GM12872 (cell line): ENCODE results near the gene PPP2R5E.

Source experiments
- TF ChIP-seq, protein P1 (sequence below): IDR thresholded peaks from 3 replicates; pipeline ENCODE4 v1.5.1; 2011; ENCODE audit warnings: low read depth, mild to moderate bottlenecking, low read length, moderate library complexity; ENCODE audit not compliant: insufficient read depth

The PPP2R5E gene

DNA sequence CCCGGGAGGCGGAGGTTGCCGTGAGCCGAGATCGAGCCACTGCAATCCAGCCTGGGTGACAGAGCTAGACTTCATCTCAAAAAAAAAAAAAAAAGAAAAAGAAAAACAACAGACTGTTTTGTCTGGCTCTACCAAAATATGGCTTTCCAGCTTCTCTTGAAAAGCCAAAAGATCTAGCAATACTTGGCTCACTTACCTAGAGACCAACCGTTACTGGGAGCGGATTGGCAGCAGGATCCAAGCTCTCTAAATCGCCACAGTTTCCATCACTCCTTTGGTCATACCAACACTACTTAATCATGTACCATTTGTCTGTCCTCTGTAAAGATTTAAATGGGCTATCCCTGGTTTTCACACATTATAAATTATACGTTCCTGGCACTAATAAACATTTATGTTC, 136.8 kb downstream of the PPP2R5E start:
- TF ChIP-seq, protein P1, sequence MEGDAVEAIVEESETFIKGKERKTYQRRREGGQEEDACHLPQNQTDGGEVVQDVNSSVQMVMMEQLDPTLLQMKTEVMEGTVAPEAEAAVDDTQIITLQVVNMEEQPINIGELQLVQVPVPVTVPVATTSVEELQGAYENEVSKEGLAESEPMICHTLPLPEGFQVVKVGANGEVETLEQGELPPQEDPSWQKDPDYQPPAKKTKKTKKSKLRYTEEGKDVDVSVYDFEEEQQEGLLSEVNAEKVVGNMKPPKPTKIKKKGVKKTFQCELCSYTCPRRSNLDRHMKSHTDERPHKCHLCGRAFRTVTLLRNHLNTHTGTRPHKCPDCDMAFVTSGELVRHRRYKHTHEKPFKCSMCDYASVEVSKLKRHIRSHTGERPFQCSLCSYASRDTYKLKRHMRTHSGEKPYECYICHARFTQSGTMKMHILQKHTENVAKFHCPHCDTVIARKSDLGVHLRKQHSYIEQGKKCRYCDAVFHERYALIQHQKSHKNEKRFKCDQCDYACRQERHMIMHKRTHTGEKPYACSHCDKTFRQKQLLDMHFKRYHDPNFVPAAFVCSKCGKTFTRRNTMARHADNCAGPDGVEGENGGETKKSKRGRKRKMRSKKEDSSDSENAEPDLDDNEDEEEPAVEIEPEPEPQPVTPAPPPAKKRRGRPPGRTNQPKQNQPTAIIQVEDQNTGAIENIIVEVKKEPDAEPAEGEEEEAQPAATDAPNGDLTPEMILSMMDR: no peak

DNA sequence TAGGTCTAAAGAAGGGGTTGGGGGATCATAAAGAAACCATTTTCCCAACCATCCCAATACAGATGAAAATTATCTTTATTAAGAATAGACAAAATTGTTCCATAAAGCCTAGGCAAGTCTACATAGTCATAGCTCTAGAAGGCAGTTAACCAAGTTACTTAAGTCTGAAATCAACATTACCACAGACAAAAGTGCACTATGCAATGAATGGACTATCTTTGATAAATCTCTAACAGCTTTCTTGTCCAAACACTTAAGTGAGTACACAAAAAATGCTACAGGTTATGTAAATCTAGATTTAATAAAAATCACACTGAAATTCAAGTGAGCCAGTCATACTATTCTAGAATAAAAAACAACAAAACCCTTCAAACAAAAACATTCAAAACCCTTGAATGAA, 137.5 kb downstream of the PPP2R5E start:
- TF ChIP-seq, protein P1: no peak

DNA sequence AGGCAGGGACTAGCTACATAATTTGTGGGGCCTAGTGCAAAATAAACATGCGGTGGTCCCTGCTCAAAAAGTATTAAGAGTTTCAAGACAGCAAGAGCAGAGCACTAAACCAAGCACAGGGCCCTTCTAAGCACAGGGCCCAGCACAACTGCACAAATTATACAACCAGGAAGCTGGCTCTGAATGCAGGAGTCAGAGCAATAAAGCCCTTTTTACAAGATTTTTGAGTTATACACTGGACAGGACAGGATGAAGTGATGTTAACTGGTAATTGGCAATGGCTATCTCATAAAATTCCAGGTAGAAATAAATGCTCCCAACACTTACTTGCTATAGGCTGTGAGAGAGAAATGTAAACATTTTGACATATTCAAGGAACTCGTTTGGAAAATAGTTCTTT, 138.3 kb downstream of the PPP2R5E start:
- TF ChIP-seq, protein P1: no peak

DNA sequence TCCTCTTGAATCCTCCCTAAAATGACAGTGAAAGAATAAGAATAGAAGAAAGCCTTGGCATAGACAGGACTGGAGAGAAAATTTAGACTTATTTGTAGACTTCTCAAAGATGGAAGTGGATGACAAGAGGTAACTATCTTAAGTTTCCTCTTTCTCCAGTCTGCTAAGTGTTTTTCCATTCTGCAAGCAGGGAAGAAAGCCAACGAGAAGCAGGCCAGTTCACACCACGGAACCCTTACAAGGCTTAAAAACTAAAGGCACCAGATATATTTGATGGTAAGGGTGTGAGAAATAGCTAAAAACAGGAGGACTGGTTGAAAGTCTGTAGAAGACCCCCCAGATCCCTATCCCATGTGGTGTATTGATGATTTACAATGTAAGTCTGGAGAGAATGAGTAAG, 141.5 kb downstream of the PPP2R5E start:
- TF ChIP-seq, protein P1: no peak

DNA sequence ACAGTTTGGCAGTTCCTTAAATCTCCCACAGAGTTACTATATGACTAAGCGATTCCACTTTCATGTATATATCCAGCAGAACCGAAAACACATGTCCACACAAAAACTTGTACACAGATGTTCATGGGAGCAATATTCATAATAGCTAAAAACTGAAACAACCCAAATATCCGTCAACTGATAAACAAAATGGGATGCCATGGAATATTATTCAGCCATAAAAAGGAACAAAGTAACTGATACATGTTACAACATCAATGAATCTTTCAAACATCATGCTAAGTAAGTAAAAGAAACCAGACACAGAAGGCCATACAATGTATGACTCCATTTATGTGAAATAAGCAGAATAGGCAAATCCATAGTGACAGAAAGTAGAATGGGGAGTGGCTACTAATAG, 144.2 kb downstream of the PPP2R5E start:
- TF ChIP-seq, protein P1: no peak

DNA sequence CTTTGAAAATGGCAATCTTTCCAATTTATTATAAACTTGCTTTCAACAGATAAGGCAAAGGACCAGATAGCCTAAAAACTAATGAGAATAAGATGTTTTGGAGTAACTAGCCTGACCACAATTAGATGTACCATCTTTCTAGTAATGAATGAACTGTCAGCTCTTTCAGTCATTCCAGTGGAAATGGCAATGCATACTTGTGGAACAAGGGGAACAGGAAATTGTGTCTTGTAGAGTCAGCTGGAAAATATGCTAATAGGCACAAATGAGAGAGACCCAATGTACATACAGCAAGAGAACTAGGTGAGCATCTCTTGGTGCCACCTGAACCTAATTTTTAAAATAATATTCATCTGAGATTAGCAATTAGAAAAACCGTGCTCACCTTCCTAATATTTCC, 148.3 kb downstream of the PPP2R5E start:
- TF ChIP-seq, protein P1: no peak

DNA sequence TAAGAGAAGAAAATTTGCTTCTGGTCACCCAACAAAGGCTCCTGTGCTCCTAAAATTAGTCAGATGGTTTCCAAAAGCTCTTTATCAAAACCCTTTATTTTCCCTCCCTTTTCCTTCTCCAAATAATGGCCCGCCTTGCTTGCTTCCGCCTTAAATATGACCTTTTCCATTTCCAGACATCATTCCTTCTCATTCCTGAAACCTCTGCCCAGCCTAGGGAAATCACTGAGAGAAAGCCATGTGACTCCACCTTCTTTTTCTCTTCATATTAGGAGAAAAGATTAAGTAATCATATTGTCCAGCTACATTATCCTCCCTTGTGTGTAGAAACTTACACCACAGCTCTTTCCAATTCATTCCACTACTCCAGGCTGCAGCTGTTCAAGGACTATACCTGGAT, 148.7 kb downstream of the PPP2R5E start:
- TF ChIP-seq, protein P1: no peak

DNA sequence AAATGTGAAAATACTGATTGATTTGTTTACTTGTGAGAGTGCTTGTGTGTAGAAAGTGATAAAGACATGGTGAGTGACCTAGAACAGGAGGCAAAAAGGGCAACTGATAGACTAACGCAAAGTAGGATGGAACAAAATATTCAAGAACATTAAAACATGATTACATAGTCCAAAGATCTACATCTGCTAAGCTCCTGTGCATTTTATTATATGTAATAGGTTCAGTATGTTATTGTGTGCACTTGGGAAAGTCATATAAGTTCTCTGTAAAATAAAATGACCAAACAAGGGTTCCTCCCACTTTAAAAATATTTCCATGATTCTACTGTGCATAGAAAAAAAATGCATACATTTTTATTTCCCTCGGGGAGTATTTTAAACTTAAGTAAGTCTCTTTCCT, 150.2 kb downstream of the PPP2R5E start:
- TF ChIP-seq, protein P1: no peak
